HepG2 (cell line): ENCODE measurements around the gene ATRNL1.

ENCODE experiments used
- HMG20A ChIP-seq: IDR thresholded peaks from 2 replicates; pipeline ENCODE4 v1.6.1; 2016; ENCODE audit warnings: borderline replicate concordance
- POLR2A ChIP-seq, 2 experiments: IDR thresholded peaks; 2 replicates each; pipeline ENCODE4 v1.6.1; 2011; ENCODE audit warnings: low read depth in 2 of 2, low read length in 2 of 2, mild to moderate bottlenecking in 1 of 2, moderate library complexity in 1 of 2; ENCODE audit not compliant: insufficient read depth in 1 of 2
- ZMYM2 ChIP-seq: sonication (generic); formaldehyde crosslinking; IDR thresholded peaks from 2 replicates; pipeline ENCODE4 v1.8.0; 2022; ENCODE audit warnings: mild to moderate bottlenecking, missing genetic modification reagents
- ZNF567 ChIP-seq: sonication (generic); formaldehyde crosslinking; IDR thresholded peaks from 2 replicates; pipeline ENCODE4 v1.8.1; 2023; ENCODE audit warnings: mild to moderate bottlenecking, missing genetic modification reagents, borderline replicate concordance
- TF ChIP-seq, protein P1 (sequence below): sonication (generic); formaldehyde crosslinking; IDR thresholded peaks from 2 replicates; pipeline ENCODE4 v1.4.0; 2020; ENCODE audit warnings: low read depth, missing genetic modification reagents
- TF ChIP-seq, protein P2 (sequence below): sonication (generic); formaldehyde crosslinking; IDR thresholded peaks from 2 replicates; pipeline ENCODE4 v1.4.0; 2020; ENCODE audit warnings: missing genetic modification reagents, borderline replicate concordance

- TF ChIP-seq HMG20A (CRISPR knock-in tag): no peak
- no peak for TF ChIP-seq POLR2A (IDR thresholded peaks at IDR 0.05; ENCODE audit: insufficient read depth in 1 of 2, low read depth in 2 of 2, low read length in 2 of 2)
- TF ChIP-seq, protein P1, sequence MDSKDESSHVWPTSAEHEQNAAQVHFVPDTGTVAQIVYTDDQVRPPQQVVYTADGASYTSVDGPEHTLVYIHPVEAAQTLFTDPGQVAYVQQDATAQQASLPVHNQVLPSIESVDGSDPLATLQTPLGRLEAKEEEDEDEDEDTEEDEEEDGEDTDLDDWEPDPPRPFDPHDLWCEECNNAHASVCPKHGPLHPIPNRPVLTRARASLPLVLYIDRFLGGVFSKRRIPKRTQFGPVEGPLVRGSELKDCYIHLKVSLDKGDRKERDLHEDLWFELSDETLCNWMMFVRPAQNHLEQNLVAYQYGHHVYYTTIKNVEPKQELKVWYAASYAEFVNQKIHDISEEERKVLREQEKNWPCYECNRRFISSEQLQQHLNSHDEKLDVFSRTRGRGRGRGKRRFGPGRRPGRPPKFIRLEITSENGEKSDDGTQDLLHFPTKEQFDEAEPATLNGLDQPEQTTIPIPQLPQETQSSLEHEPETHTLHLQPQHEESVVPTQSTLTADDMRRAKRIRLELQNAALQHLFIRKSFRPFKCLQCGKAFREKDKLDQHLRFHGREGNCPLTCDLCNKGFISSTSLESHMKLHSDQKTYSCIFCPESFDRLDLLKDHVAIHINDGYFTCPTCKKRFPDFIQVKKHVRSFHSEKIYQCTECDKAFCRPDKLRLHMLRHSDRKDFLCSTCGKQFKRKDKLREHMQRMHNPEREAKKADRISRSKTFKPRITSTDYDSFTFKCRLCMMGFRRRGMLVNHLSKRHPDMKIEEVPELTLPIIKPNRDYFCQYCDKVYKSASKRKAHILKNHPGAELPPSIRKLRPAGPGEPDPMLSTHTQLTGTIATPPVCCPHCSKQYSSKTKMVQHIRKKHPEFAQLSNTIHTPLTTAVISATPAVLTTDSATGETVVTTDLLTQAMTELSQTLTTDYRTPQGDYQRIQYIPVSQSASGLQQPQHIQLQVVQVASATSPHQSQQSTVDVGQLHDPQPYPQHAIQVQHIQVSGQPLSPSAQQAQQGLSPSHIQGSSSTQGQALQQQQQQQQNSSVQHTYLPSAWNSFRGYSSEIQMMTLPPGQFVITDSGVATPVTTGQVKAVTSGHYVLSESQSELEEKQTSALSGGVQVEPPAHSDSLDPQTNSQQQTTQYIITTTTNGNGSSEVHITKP (CRISPR knock-in tag): no peak
- TF ChIP-seq ZNF567 (CRISPR knock-in tag): no peak
- TF ChIP-seq, protein P2, sequence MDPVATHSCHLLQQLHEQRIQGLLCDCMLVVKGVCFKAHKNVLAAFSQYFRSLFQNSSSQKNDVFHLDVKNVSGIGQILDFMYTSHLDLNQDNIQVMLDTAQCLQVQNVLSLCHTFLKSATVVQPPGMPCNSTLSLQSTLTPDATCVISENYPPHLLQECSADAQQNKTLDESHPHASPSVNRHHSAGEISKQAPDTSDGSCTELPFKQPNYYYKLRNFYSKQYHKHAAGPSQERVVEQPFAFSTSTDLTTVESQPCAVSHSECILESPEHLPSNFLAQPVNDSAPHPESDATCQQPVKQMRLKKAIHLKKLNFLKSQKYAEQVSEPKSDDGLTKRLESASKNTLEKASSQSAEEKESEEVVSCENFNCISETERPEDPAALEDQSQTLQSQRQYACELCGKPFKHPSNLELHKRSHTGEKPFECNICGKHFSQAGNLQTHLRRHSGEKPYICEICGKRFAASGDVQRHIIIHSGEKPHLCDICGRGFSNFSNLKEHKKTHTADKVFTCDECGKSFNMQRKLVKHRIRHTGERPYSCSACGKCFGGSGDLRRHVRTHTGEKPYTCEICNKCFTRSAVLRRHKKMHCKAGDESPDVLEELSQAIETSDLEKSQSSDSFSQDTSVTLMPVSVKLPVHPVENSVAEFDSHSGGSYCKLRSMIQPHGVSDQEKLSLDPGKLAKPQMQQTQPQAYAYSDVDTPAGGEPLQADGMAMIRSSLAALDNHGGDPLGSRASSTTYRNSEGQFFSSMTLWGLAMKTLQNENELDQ (CRISPR knock-in tag): no peak
- no peak for TF ChIP-seq ZMYM2 (CRISPR knock-in tag)
These were observed 763.4 kb downstream of the ATRNL1 start for GRCh38 chr10:115856580-115856979.
